ENCODE measurements around the gene ZP1. TPM values are rescaled to one million over a fixed set of nuclear protein-coding genes. Genes with fewer than 3 reads are reported as not detected.

Gene ZP1
- total and polyA plus RNA-seq, 2 of the 8 experiments (the other 6 are each of a cell fraction or from before 2014, with no cell fraction given): not detected

DNA sequence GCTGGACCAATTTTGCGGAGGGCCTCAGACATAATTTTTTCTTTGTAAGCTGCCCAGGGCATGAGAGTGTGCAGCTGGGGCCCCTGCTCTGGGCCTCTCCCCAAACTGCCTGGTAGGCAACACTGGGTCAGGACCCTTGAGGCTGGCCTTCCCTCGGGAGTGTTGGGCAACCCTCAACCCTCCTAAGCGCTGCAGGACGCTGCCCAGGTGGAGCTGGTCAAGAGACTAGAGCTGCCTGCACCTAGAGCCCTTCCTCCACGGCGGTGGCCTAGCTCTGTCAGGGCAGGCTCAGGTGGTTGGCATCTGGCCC, 56.4 kb downstream of the ZP1 start:
- H3K4ac ChIP-seq (replicated peaks; ENCODE audit: insufficient read length, low read depth, low read length): no peak overlapping the region
- peak overlapping the region; percentile 43; the same call in 1 of the 2 replicates for H2BK12ac ChIP-seq (ENCODE audit: low read depth, low read length)
- peak overlapping the region in 3 of 4 experiments; percentile 70 to 95 (median 82); a peak in 7 of 8 replicates for H3K4me3 ChIP-seq (ENCODE audit: extremely low read depth in 1 of 4, insufficient read depth in 2 of 4, low read depth in 3 of 4, low read length in 4 of 4)
- POLR2A ChIA-PET (ENCODE audit: partially characterized antibody): interaction anchor here (0.7 to 5.7 kb wide), 6 partner anchors 10 to 33 kb away, joined by 3 to 26 read pairs (median 4); partner anchors contain the start of gene TMEM109
- H3K23me2 ChIP-seq (ENCODE audit: low read depth, low read length): peaks cover 11% of the 10 kb centered on the region; the same call in 1 of the 2 replicates
- H3K23ac ChIP-seq (ENCODE audit: insufficient read length): no peak overlapping the region
- no peak overlapping the region for H2BK120ac ChIP-seq (replicated peaks; ENCODE audit: low read depth, low read length)
- H3K27ac ChIP-seq (ENCODE audit: low read depth, low read length): no peak overlapping the region
- peak overlapping the region; percentile 6; the same call in 1 of the 2 replicates for H2BK15ac ChIP-seq (ENCODE audit: low read length)
- H2BK5ac ChIP-seq (ENCODE audit: low read depth, low read length): 0 out of 2 replicates have a peak overlapping the region, but pooled peaks have one; percentile 44
- H3K56ac ChIP-seq (replicated peaks; ENCODE audit: insufficient read length, low read depth, low read length): no peak overlapping the region
- H4K5ac ChIP-seq (ENCODE audit: insufficient read length, low read depth, low read length): no peak overlapping the region
- peak overlapping the region; percentile 73; the same call in 1 of the 2 replicates for H3K18ac ChIP-seq (ENCODE audit: extremely low read depth, low read length)
- no peak for DNase-seq (ENCODE audit: low read depth in 1 of 2, low spot score in 2 of 2)
- peak overlapping the region; percentile 71 for H4K8ac ChIP-seq (ENCODE audit: extremely low read depth, insufficient read depth, low read length)
- CTCF ChIA-PET (ENCODE audit: partially characterized antibody): interaction anchor here (0.8 to 1.7 kb wide), 5 partner anchors 8 to 93 kb away, joined by 3 to 7 read pairs (median 4); no protein-coding TSS in a partner anchor
- H3K9me3 ChIP-seq (ENCODE audit: insufficient read depth in 2 of 2, low read depth in 1 of 2, low read length in 1 of 2): no peaks in the 10 kb centered on the region
- no peak overlapping the region for H2BK20ac ChIP-seq (ENCODE audit: low read length)
- peaks cover 5 to 14% (median 5%) of the 10 kb centered on the region in 4 experiments; a peak in 6 of 7 replicates for H3K4me1 ChIP-seq (replicated peaks in 1 of 4; ENCODE audit: control insufficient read depth in 3 of 4, insufficient read depth in 4 of 4, low read length in 3 of 4)
- peaks cover 9 to 16% of the 10 kb centered on the region in 2 experiments for H4K20me1 ChIP-seq (replicated peaks in 1 of 2; ENCODE audit: control insufficient read depth in 1 of 2, insufficient read depth in 2 of 2, low read length in 2 of 2)
- H2AK5ac ChIP-seq (ENCODE audit: low read depth, low read length): no peak overlapping the region
- peak overlapping the region; percentile 61; the same call in 1 of the 2 replicates for H2AFZ ChIP-seq (ENCODE audit: low read length)
- H3K36me3 ChIP-seq (ENCODE audit: control insufficient read depth in 2 of 4, insufficient read depth in 4 of 4, low read length in 3 of 4): peaks cover 5 to 23% (median 12%) of the 10 kb centered on the region in 4 experiments; a peak in 7 of 8 replicates
- 63% methylated on average over 6 of the region's 6 CpGs; no CpG with 5 or more reads in 1 of the 2 experiments for WGBS, 2 experiments (ENCODE audit: extremely low coverage in 1 of 2, insufficient coverage in 1 of 2, insufficient read length in 1 of 2, insufficient replicate concordance in 2 of 2, low coverage in 1 of 2, low lambda C conversion rate in 2 of 2, missing lambda C conversion rate in 1 of 2)
- peaks cover 0 to 3% (median 0%) of the 10 kb centered on the region in 4 experiments; a peak in 1 of 7 replicates for H3K27me3 ChIP-seq (replicated peaks in 1 of 4; ENCODE audit: control insufficient read depth in 3 of 4, extremely low read depth in 1 of 4, insufficient read depth in 3 of 4, low read length in 3 of 4)
- H4K91ac ChIP-seq (replicated peaks; ENCODE audit: insufficient read length, low read length): peak overlapping the region; percentile 4
- no peak for TF ChIP-seq KDM4A (IDR thresholded peaks at IDR 0.05; ENCODE audit: low read depth, low read length, severe bottlenecking)
- no peak for TF ChIP-seq KDM5A (IDR thresholded peaks at IDR 0.05; ENCODE audit: low read length)
- TF ChIP-seq RAD21 (IDR thresholded peaks at IDR 0.05 in 1 of 2, conservative IDR thresholded peaks at IDR 0.05 in 1 of 2; ENCODE audit: low read depth in 2 of 2, low read length in 2 of 2): no peak
- no peak for TF ChIP-seq SP1 (IDR thresholded peaks at IDR 0.05; ENCODE audit: low read depth, low read length)
- TF ChIP-seq CEBPB (IDR thresholded peaks at IDR 0.05; ENCODE audit: low read depth, low read length): no peak
- TF ChIP-seq, protein P1, sequence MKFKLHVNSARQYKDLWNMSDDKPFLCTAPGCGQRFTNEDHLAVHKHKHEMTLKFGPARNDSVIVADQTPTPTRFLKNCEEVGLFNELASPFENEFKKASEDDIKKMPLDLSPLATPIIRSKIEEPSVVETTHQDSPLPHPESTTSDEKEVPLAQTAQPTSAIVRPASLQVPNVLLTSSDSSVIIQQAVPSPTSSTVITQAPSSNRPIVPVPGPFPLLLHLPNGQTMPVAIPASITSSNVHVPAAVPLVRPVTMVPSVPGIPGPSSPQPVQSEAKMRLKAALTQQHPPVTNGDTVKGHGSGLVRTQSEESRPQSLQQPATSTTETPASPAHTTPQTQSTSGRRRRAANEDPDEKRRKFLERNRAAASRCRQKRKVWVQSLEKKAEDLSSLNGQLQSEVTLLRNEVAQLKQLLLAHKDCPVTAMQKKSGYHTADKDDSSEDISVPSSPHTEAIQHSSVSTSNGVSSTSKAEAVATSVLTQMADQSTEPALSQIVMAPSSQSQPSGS (IDR thresholded peaks at IDR 0.05; ENCODE audit: low read length): no peak
- no peak for TF ChIP-seq EGR1 (IDR thresholded peaks at IDR 0.05; ENCODE audit: borderline replicate concordance, low read depth, low read length)
- no peak for TF ChIP-seq SIRT6 (IDR thresholded peaks at IDR 0.05; ENCODE audit: low read length)
- no peak for TF ChIP-seq TAF1 (IDR thresholded peaks at IDR 0.05; ENCODE audit: low read depth, low read length)
- FAIRE-seq: no peak
- no peak overlapping the region for H3K14ac ChIP-seq (ENCODE audit: insufficient read length)
- peaks cover 0 to 5% of the 10 kb centered on the region in 2 experiments; a peak in 1 of 4 replicates for H3K79me2 ChIP-seq (ENCODE audit: control insufficient read depth in 1 of 2, insufficient read depth in 2 of 2, low read length in 2 of 2)
- H3K9ac ChIP-seq (replicated peaks in 1 of 4; ENCODE audit: extremely low read depth in 1 of 4, low read depth in 3 of 4, low read length in 3 of 4): no peak overlapping the region
- peak overlapping the region; percentile 68 to 91 for H3K4me2 ChIP-seq (ENCODE audit: insufficient read depth in 1 of 2, low read depth in 2 of 2, low read length in 2 of 2)
- H3K79me1 ChIP-seq (ENCODE audit: low read depth, low read length): peaks cover 11% of the 10 kb centered on the region
